ENCODE results near the gene YTHDF1.

YTHDF1 gene

GRCh38 chr20:63208346-63208909 is 7.5 kb downstream of the YTHDF1 start:
- DNase-seq (ENCODE audit: low read depth in 2 of 2) = no peak

GRCh38 chr20:63206878-63207277 is 9.1 kb downstream of the YTHDF1 start:
- no peak for DNase-seq (ENCODE audit: low read depth in 2 of 2)

DNA sequence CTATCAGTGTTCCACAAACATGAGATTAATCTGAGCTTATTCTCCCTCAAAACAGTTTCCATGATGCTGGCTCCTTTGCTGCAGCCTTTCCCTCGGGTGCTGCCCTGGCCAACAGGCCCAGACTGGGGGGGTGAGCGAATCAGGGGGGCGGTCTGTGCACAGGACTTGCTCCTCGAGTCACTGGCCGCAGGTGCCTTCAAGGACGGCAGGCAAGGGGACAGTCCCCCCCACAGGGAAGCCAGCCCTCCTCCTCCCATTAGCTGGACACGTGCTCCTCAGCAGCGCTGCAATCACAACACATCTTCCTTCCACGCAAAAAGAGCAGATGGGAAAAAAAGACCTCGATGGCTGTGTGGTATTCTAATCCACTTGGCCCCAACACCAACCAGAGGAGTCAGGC is 10.0 kb downstream of the YTHDF1 start:
- DNase-seq (ENCODE audit: low read depth in 2 of 2) = no peak

GRCh38 chr20:63204362-63204761 is 11.6 kb downstream of the YTHDF1 start:
- no peak for DNase-seq (ENCODE audit: low read depth in 2 of 2)

- DNase-seq (ENCODE audit: low read depth in 2 of 2) = no peak
Measured at GRCh38 chr20:63202811-63203526, 13.0 kb downstream of the YTHDF1 start.

DNA sequence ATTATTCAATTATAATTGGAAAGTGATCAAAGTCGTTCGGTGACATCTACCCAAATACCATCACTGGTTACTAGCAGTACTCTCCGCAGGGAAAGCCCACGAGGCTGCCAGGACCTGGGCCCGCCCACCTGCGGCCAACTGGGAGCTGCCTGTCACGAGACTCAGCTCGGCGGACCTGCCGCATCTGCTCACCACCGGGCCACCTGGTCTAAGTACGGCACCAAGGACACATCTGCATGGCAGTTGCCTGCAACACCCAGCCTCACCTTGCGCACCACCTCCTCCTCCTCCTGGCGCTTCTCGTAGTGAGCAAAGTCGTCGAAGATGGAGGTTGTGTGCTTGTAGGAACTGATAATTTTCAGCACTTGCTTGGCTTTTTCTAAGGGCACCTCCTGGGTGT is 13.9 kb downstream of the YTHDF1 start:
- DNase-seq (ENCODE audit: low read depth in 2 of 2) = no peak

- no peak for DNase-seq (ENCODE audit: low read depth in 2 of 2)
Measured at GRCh38 chr20:63198606-63199005, 17.3 kb downstream of the YTHDF1 start.

GRCh38 chr20:63196768-63197470 is 19.0 kb downstream of the YTHDF1 start:
- no peak for DNase-seq (ENCODE audit: low read depth in 2 of 2)

DNA sequence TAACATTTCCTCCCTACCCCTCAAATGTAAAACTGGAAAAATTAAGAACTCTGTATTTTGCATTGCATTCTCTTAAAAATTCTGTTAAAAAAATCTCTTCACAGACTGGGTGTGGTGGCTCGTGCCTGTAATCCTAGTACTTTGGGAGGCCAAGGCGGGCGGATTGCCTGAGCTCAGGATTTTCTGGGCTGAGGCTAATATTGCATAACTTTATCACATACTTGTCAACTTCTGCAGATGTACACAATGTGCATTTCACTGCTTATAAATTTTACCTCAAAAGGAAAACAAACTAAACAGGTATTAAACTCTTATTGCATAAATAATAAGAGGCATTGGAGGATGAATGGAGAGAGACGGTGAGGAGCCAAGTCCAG is 21.1 kb downstream of the YTHDF1 start:
- DNase-seq (ENCODE audit: low read depth in 2 of 2) = no peak

GRCh38 chr20:63194007-63194796 is 21.7 kb downstream of the YTHDF1 start:
- DNase-seq (ENCODE audit: low read depth in 2 of 2) = no peak

GRCh38 chr20:63192721-63193120 is 23.2 kb downstream of the YTHDF1 start:
- no peak for DNase-seq (ENCODE audit: low read depth in 2 of 2)

DNA sequence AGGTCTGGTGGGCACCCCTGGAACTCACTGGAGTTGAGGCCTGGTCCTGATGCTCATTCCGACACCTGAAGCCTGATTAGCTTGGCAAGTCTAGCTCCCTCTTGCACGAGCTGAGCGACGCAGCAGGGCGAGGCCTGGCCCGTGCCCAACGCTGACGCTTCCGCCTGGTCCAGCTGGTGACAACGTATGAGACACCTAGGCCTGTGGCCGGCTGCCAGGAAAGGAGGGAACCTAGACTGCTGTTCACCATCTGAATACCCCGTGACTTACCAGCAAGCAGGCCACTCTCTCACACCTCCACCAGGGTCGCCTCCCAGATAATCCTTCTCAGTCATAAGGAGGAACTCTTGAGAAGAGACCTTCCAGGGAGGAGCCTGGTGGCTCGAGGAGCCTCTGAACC is 24.5 kb downstream of the YTHDF1 start:
- no peak for DNase-seq (ENCODE audit: low read depth in 2 of 2)

GRCh38 chr20:63190828-63191227 is 25.1 kb downstream of the YTHDF1 start:
- no peak for DNase-seq (ENCODE audit: low read depth in 2 of 2)

DNA sequence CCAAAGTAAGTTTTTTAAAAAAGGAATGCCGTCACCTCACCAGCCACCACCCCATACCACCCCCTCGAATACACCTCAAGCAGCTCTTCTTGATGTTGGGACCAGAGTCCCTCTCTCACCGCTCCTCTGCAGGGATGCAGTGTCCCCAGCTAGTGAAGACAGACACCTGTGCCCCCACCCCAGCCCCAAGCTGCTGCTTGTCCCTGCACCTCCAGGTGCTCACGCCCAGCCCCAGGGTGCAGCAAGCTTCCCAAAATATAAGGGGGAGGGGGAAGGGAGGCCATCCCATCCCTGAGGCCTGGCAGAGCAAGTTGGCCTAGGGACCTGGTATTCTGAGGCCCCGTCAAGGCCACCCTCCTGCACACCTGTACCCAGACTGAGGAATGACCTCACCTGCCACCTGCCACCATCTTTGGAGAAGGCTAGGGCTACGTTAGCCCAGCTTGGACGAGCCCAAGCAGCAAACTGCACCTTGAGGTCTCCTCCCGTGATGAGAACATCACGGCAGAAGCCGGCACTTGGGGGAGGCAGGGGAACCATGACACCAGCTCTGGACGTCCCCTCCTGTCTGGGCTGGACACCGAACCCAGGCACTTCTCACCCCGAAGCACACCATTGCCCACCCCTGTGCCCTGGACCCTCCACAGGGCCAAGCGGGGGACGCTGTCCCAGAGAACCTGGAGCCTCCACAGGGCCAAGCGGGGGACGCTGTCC is 25.9 kb downstream of the YTHDF1 start:
- no peak for DNase-seq (ENCODE audit: low read depth in 2 of 2)

GRCh38 chr20:63189322-63189642 is 26.6 kb downstream of the YTHDF1 start:
- DNase-seq (ENCODE audit: low read depth in 2 of 2) = no peak

GRCh38 chr20:63188641-63189321 is 27.1 kb downstream of the YTHDF1 start:
- DNase-seq (ENCODE audit: low read depth in 2 of 2) = no peak

DNA sequence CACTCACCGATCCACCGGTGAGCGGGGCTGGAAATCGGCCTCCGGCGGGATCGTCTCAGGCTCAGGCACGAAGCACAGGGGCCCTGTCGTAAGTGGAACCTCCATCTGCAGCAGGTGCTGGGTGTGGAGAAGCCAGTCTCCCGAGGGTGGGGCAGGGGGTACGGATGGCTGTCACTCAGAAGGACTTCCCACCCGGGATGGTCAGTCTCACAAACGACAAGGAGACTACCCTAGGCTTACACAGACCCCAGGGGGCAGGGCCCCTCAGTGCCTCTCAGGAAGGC is 27.8 kb downstream of the YTHDF1 start:
- no peak for DNase-seq (ENCODE audit: low read depth in 2 of 2)

DNA sequence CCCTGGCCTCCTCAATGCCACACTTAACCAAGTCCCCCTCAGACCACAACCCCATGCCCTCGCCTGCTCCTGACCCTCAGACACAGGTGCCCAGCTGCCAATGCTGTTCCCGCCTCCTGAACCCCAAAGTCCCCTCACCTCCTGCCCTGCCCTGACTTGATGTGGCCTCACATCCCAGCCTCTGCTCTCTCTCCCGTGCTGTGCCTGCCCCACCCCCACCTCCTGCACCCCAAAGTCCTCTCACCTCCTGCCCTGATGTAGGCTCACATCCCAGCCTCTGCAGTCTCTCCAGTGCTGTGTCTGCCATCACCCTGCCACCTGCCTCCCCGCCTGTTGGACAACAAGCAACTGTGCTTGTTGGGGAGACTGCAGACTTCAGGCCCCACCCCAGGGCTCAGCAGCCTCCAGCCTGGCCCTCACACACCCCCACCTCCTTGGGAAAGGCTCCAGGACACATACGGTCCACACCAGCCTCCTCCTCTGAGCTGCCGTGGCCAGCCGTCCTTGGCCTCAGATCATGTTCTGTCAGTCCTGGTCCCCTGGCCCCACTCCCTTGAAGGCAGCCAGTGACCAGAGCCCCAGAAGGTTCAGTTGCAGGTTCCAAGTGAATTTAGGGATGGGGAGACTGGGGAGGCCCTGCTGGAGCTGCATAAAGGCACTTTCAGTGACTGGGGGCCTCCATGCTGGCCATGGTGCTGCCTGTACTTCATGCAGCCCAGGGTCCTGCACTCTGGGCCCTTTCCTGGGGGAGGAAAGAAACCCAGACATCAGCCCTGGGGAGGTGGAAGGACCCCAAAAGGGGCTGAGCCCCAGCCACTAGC is 28.4 kb downstream of the YTHDF1 start:
- DNase-seq (ENCODE audit: low read depth in 2 of 2) = no peak

DNA sequence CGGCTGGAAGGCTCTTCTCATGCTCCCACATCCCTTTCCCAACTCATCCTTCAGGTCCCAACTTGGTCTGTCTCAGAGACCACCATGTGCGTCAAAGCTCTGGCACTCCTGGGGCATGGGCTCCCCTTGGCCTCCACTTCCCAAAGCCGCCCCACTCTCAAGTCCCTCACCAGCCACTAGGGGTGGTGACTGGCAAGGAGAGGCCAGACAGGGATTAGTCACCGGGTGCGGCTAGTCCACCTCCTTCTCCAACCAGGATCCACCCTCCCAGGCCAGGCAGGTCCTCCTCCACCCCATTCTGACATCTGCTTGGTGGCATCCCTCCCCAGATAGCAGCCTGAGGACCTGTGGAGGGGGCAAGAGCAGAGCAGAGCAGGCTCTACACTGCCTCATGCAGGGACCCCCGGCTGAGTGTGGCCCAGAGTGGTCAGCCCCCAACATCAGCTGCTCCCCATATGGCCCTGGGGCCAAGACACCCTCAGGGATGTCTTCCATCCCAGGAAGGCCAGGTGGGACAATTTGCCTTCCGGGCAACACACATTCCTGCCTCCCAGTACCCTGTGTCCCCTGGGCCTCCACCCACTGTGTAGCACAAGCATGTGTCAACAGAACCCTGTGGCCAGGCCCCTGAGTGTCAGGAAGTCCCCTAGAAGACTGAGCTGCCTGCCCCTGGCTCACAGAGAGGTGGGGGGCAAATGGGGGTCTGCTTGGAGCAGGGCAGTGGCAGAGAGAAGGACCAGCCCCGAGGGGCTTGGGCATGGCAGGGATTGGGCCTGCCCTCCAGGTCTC is 29.2 kb downstream of the YTHDF1 start:
- DNase-seq (ENCODE audit: low read depth in 2 of 2) = no peak

GRCh38 chr20:63186084-63186483 is 29.8 kb downstream of the YTHDF1 start:
- no peak for DNase-seq (ENCODE audit: low read depth in 2 of 2)

Measured in stimulated activated CD8-positive, alpha-beta memory T cell treated with anti-CD3 and anti-CD28 coated beads, Interleukin-2, amount 100 ng/mL, for 48 hours (primary cell).